Measurements from ENCODE around the gene MED28.
"Not testable (repeated sequence)": the region's sequence is repeated elsewhere in the genome, so short reads cannot be mapped to it uniquely, and the experiment has no call there.

Gene MED28

GRCh38 chr4:17618926-17619325, 4.5 kb downstream of the MED28 start:
- DNase-seq (ENCODE audit: low read depth in 2 of 2) = no peak

- DNase-seq (ENCODE audit: low read depth in 2 of 2) = no peak
Measured at GRCh38 chr4:17619416-17620105, 5.1 kb downstream of the MED28 start.

- DNase-seq (ENCODE audit: low read depth in 2 of 2) = no peak
Measured at GRCh38 chr4:17623451-17624001, 9.1 kb downstream of the MED28 start.

- no peak for DNase-seq (ENCODE audit: low read depth in 2 of 2)
Measured at GRCh38 chr4:17624821-17625220, 10.4 kb downstream of the MED28 start.

- no peak for DNase-seq (ENCODE audit: low read depth in 2 of 2)
Measured at GRCh38 chr4:17630228-17630627, 15.8 kb downstream of the MED28 start.

- DNase-seq (ENCODE audit: low read depth in 2 of 2) = no peak
Measured at GRCh38 chr4:17633600-17633999, 19.2 kb downstream of the MED28 start.

GRCh38 chr4:17635056-17635455, 20.6 kb downstream of the MED28 start:
- DNase-seq (ENCODE audit: low read depth in 2 of 2) = no peak

- DNase-seq (ENCODE audit: low read depth in 2 of 2) = no peak
Measured at GRCh38 chr4:17636341-17636695, 21.9 kb downstream of the MED28 start.

GRCh38 chr4:17636696-17637622, 22.5 kb downstream of the MED28 start:
- DNase-seq (ENCODE audit: low read depth in 2 of 2) = peak; percentile 25 to 53

GRCh38 chr4:17639136-17639535, 24.7 kb downstream of the MED28 start:
- no peak for DNase-seq (ENCODE audit: low read depth in 2 of 2)

GRCh38 chr4:17642398-17642783, 27.9 kb downstream of the MED28 start:
- DNase-seq (ENCODE audit: low read depth in 2 of 2) = no peak

- DNase-seq (ENCODE audit: low read depth in 2 of 2) = no peak
Measured at GRCh38 chr4:17646693-17647092, 32.3 kb downstream of the MED28 start.

- DNase-seq (ENCODE audit: low read depth in 2 of 2) = no peak
Measured at GRCh38 chr4:17647176-17647806, 32.9 kb downstream of the MED28 start.

GRCh38 chr4:17647927-17648326, 33.5 kb downstream of the MED28 start:
- no peak for DNase-seq (ENCODE audit: low read depth in 2 of 2)

GRCh38 chr4:17650406-17650805, 36.0 kb downstream of the MED28 start:
- DNase-seq (ENCODE audit: low read depth in 2 of 2) = no peak

- DNase-seq (ENCODE audit: low read depth in 2 of 2) = no peak
Measured at GRCh38 chr4:17654701-17655100, 40.3 kb downstream of the MED28 start.

GRCh38 chr4:17657090-17657489, 42.6 kb downstream of the MED28 start:
- DNase-seq (ENCODE audit: low read depth in 2 of 2) = no peak

- no peak for DNase-seq (ENCODE audit: low read depth in 2 of 2)
Measured at GRCh38 chr4:17657849-17658248, 43.4 kb downstream of the MED28 start.

GRCh38 chr4:17659196-17659595, 44.8 kb downstream of the MED28 start:
- not testable (repeated sequence) for DNase-seq (ENCODE audit: low read depth in 2 of 2)

- no peak for DNase-seq (ENCODE audit: low read depth in 2 of 2)
Measured at GRCh38 chr4:17662694-17663093, 48.3 kb downstream of the MED28 start.

GRCh38 chr4:17664755-17665154, 50.3 kb downstream of the MED28 start:
- no peak for DNase-seq (ENCODE audit: low read depth in 2 of 2)

- DNase-seq (ENCODE audit: low read depth in 2 of 2) = no peak
Measured at GRCh38 chr4:17665346-17665745, 50.9 kb downstream of the MED28 start.

Data from stimulated activated CD8-positive, alpha-beta memory T cell treated with anti-CD3 and anti-CD28 coated beads, Interleukin-2, amount 100 ng/mL, for 1 hour (primary cell).